NCI-H2227 (cell line): Measurements from ENCODE around the gene FTO.

Source experiments
- DNase-seq: peaks from one replicate; lab custom pipeline; 2025; ENCODE audit not compliant: unreplicated experiment; lab: John Stamatoyannopoulos, UW

Gene FTO

DNA sequence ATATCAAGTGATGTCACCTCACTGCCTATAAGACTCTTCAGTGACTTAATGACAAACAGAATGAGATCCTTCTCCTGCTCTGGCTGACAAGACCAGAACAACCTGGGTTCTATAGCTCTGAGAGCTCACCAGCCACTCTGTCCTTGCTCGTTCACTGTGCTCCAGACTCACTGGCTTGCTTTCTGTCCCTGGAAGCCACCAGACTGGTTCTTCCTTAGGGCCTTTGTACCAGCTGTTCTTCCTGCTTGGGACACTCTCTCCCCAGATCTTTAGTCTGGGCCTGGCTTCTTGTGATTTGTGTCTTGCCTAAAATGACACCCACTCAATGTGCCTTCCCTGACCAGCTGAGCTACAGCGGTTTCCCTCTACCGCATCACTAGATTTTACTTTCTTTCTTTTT is 76.1 kb downstream of the FTO start:
- DNase-seq: no peak

DNA sequence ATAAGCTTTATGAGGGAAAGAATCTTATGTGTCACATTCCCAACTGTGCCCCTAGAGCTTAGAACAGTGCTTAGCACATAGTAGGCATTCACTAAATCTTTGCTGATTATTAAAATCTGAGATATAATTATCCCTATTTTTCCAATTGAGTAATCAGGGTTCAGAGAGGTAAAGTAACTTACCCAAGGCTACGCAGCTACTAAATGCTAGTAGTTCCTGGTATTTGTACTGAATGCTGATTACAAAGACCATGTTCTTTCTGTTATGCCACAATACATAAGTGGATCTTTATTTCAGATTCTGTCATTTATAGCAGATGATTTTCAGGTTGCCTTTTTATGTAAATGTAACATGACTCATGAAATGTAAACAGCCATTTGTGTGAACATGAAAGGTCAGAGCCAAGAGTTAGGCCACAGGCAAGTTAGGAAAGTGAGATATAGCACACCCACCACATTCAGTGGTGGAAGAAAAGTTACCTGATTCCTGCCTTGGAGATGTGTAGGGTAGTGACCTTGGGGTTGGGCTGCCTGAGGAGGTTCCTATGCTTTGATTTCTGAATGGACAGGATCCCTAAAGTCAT is 77.2 kb downstream of the FTO start:
- no peak for DNase-seq

DNA sequence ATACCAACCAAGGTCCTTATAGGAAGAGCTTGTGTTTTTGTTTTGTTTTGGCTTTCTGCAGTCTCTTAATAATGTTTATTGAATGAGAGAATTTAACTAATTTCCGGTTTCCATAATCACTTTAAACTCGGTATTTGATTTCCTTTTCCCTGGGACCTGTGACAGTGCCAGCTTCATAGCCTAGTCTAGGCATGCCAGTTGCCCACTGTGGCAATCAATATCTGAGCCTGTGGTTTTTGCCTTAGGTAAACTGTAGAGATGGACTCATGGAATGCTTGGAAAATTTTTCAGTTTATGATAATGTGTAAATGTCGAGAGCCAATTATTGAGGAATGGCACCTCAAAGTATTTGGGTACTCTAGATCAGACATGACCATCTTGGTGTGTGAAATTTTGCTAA is 78.2 kb downstream of the FTO start:
- DNase-seq: no peak

DNA sequence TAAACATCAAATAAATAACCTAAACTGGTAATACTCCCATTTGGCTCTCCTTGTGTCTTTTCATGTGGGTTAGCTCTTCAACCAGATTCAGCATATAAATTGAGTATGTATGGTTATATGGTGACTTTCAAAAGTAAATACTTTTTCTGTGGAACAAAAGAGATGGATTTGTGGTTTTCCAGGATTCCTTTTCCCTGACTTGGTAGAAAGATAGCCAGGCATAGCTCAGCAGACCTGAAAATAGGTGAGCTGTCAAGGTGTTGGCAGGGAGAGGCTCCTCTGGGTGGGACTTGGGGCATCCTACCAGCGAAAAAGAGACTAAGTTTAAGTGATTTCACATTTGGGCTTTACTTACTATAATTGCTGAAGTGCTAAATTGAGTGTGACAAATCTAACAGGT is 80.3 kb downstream of the FTO start:
- no peak for DNase-seq

DNA sequence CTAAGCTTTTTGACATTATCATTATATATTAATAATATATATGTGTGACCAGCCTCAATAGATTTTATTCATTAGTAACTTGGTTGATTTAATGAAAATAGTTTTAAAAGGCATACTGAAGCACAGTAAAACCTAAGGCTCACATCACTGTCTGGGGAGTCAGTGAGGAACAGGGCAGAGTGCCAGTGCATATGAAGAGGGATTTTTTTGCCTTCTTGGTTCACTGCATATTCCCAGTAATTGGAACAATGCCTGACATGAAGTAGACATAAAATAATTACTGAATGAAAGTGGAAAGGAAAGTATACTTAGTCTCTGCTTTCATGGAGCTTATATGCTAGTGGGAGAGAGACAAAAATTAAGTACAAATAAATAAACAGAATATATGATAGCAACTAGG is 81.1 kb downstream of the FTO start:
- no peak for DNase-seq

DNA sequence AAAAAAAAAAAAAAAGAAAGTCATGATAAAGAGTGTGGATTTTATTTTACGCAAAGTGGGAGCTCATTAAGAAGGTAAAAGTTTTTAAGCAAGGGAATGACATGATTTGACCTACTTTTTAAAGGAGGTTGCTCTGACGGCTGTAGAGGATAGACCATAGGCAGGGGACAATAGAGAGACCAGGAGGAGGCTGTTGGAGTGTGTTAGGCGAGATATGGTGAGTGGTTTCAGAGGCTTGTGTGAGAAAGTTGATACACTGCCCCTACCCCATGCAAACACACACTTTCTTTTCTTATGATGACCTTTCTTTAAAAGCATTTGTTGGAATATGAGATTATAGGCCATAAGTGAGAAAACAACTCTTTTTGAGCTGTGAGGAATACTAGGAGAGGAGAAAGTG is 82.0 kb downstream of the FTO start:
- DNase-seq: no peak

DNA sequence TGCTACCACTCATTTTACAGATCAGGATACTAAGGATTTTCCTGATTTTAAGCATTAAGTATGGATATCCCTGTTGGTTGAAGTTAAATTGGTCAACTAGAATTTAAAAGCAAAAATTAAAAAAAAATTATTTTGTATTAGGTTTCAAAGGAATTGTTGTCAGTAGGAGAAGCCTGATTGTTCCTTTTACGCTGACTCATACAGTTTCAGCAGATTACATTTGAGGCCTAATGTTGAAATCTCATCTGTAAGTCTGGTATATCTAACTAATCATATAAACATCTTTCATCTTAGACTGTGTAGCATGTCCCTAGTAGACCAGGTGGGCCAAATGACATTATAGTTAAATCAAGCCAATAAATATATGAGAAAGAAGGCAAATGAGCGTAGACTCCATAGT is 83.5 kb downstream of the FTO start:
- DNase-seq: no peak

DNA sequence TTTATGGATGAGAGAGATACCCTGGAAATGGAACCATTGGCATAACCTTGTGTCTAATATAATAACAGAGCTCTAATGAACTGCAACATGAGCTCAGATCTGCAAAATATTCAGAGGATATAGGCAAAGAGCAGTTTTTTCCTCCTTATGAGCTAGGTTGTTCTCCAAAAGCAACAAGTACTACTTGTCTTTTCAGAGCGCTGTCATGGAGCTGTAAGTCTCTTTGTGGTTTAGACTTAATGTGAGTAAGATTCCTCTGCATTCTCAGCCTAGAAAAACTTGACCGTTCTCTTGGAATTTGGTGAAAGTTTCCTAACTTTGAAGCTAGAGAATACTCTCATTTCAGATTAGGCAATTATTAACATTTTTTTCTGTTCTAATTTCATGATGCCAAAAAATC is 85.2 kb downstream of the FTO start:
- DNase-seq: no peak

DNA sequence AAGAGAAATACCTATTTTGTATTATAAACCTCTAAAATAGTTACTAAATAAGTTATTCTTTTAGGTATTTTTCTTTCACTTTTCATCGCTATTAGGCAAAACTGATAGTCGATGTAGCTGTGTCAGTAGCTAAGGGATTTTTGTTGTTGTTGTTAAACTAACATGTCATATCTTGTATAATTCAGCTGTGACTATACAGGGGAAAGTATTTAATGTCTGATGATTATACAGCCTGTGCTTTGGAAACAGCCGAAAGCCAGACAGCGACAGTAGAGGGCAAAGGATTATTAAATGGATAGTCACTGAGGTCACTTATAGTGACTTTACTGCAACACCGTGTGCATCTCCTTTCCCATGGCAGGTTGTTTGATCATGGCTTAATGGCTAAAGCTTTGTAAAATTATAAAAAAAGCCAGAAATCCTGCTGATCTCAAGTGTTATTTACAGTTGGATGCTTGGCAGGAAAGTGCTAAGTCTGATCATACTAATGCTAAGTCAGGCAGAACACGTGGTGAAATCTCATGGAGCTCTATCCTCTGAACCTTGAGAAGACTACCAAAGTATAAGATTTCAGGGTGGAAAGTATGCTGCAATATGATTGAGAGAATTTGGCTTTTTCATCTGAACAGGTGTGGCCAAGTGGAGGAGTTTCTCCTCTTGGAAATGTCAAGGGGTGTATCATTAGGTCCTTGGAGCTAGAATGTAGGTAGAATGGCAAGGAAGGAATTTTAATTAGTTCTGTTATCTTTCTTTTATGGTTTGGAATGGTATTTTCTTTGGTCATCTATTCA is 88.4 kb downstream of the FTO start:
- DNase-seq: no peak

DNA sequence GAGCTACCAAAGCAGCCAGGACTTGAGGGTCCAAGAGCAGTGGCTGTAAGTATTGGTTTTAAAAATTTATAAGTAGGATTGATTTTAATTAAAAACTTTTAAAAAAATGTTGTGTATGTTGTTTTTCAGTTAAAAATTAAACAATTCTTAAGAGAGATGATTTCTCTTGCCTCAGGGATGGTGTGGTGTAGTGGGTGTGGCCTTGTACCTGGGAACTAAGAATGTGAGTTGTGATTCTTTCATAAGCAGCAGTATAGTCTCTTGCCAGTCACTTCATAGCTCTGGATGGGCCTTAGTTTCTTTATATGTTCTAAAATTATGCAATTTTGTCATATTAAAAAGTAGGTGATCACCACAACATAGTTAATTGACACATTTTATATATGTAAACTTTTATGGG is 99.5 kb downstream of the FTO start:
- DNase-seq: no peak

DNA sequence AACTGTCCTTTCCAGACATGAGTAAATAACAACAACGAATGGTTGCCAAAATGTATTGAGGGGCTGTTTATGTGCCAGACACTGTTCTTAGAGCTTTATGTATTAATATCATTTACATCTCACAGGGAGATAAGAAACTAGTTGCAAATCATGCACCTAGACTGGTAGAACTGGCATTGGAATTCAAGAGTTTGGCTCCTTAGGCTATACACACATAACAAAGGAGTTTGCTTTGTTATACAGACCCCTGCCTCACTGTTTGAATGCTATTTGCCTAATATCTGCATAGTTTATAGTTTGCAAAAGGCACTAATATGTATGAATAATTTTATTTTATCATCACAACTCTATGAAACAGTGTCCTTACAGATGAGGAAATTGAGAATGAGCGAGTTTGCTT is 100.0 kb downstream of the FTO start:
- no peak for DNase-seq

DNA sequence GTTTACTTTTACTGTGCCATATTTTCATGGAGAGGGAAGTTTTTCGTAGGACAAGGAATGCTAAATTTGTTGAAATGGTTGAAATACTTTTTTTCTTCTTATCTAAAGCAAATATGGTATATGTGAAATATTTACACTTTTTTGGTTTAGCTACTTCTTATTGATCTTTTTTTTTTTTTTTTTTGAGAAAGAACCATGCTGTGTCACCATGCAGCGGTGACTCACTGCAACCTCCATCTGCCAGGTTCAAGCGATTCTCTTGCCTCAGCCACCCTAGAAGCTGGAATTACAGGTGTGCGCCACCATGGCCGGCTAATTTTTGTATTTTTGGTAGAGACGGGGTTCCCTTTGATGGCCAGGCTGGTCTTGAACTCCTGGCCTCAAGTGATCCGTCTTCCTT is 100.5 kb downstream of the FTO start:
- DNase-seq: no peak

DNA sequence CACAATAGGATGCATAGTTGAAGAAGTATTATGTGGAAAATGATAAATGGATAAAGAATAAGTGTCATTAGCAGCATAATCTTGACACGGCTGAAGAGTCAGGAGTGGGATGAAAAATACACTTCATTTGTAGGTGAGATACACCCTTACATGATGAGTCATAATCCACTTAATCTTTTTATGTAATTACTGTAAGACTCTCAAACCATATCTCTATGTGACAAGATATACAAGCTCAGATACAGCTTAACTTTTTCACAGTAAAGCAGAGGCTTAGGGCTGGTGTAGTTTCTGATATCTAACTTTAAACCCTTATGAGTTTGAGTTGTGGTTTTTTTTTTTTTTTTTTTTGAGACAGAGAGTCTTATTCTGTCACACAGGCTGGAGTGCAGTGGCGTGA is 101.2 kb downstream of the FTO start:
- no peak for DNase-seq

DNA sequence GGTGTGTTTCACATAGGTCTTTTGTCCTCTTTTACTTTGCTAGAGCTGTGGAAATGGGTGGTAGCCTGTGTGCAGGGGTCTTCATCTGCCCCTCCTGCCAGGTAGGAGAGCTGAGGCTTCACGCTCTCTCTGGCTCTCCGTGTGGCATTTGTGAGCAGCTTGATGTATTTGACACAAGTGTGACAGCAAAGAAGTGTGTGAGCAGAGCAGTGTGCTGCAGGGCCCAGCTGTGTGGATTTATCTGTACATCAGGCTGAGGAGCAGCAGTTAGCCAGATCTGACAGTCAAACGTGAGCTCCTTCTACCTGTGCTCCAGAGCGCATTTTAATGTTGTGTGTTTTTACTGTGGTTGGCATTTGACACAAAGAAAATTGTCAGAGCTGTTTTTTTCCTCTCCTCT is 101.8 kb downstream of the FTO start:
- DNase-seq: no peak

DNA sequence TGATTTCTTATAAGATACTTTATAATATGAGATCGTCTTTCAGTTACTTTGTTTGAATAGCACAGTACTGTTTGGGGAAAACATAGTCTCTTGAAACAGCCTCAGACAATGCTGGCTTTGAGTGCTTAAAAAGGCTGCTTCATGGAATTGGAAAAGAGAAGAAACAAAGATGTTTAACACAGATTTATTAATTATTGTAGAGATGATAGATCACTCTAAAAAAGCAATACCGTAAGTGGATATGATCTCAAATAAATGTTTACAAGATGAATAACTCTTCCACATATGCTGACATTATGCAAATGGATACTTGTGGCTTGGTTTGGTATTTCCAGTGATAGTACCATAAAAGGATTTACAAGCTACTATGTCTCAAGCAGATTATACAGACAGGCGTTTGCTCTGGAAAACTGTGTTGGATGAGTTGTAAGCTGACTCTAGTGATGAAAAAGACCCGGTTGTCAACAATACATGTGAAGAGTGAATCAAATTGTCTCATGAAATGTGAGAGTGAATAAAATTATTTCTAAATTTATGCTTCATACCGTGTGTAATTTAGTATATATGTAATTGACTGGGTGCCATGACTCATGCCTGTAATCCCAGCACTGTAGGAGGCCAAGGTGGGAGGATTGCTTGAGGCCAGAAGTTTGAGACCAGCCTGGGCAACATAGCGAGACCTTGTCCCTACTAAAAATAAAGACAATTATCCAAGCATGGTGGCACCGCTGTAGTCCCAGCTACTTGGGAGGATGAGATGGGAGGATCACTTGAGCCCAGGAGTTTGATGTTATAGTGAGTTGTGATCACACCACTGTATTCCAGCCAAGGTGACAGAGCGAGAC is 105.4 kb downstream of the FTO start:
- no peak for DNase-seq

DNA sequence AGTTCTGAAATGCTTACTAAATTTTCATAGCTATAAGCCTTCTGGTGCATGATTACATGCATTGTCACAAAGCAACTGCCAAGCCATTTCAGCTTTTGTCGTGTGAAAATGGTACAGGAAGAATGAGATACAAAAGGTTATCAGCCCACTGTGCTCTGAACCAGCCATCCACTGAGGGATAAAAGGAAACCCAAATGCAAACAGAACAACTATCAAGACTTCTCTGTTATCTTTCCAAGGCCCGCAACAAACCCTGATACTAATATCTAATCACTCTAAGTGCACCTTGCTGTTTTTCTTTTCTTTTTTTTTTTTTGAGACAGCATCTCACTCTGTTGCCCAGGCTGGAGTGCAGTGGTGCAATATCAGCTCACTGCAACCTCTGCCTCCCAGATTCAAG is 109.0 kb downstream of the FTO start:
- DNase-seq: no peak

DNA sequence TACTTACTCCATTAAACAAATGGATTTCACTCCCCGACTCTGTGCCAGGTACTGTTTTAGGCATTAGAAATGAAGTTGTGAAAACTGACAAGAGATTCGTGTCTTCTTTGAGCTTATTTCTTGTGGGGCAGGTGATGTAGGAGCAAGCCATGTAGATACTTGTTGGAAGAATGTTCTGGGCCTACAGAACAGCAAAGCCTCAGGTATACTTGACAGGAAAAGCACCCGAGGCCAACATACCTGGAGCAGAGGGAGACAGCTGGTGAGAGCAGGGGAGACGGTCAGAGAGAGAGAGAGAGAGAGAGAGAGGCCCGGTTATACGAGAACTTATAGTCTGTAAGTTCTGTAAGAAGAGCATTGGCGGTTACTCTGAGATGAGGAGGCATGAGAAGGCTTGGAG is 110.8 kb downstream of the FTO start:
- no peak for DNase-seq

DNA sequence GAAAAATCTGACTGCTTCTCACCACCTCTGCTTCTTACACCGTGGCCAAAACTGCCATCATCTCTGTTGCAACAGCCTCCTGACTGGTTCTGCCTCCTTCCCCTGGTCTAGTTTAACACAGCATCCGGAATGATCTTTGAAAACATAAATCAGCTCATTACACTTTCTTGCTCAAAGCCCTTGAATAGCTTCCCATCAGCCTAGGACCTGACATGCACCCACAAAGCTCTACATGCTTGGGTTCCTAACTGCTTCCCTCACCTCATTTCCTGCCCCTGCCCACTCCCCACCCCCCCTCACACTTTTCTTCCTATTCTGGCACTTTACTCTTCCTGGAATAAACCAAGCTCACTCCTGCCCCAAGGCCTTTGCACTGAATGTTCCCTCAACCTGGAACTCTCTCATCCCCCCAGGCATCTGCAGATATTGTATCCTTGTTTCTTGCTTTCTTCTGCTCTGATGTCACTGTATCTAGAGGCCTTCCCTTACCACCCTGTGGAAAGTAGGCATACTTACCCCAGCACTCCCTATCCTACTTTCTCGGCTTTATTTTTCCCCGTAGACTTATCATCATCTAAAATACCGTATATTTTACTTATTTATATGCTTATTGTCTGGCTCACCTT is 112.4 kb downstream of the FTO start:
- DNase-seq: no peak

DNA sequence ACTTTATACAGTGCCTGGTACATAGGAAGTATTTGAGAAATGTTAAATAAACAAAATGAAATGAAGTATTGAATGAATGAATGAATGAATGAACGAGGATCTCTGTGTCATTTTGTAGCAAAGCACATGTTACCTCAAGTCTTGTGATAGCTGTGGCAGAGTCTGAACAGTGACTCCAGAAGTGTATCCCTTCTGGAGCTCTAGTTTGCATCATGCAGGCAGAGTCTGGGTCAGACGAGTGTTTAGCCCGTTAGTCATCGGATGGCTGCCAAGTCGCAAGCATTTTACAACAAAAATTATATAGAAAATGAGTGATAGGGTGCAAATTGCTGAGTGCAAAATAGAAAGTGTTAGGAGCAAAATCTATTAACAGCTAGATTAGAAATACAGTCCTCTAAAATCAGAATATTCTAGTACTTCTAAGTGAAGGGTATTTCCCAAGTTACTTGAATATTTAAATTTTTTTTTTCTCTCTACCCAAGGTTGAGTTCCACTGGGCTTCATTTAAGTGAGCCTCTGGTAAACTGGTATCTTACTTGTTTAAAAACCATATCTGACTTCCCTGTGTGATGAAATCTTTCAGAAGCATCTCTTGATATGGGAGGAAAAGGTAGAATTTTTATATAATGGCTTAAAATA is 113.3 kb downstream of the FTO start:
- no peak for DNase-seq

DNA sequence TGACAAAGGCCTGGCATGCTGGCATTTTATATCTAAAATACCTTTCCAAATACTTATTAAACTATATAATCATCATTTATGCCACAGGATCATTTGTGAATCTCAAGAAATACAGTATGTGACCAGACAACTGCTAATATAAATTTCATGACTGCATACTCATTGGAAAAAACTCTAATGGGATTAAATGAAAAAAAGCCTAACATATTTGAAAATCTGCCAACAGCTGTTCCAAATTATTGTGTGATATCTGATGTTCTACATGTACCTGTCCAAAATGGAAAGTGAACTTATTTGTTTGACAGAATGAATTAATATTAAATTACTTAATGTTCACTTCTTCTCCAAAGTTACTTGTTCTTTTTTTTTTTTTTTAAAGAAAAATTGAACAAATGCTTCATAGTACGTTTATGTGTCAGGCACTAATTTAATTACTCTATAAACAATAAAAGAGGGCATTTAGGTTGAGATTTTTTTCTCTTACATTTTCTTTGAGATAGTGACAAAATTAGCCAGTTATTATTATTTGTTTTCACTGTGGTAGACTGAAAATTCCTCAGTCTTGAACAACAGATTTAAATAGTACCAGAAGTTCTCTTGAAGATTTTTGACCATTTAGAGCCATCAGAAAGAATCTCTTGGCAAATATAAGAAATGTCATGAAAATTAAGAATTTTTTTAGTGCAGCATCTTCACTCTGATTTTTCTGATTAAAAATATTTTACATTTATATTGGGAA is 114.0 kb downstream of the FTO start:
- no peak for DNase-seq

DNA sequence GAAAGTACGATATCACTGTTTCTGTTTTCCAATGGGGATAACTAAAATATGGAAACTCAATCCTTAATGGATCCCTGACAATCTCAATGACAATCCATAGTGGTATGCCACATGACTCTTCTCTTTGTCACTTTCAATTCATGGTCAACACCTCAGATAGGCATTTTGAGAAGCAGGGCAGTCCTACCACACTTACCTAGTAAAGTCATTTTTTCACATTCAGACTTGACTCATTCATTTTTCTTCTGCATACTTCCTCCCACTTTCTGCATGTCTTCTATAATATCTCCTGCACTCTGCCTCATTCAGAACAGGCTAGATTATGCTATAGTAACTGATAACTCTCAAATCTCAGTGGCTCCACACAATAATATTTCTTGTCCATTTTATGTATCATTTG is 117.5 kb downstream of the FTO start:
- no peak for DNase-seq
